ENCODE data around the gene PSMC6.

DNA sequence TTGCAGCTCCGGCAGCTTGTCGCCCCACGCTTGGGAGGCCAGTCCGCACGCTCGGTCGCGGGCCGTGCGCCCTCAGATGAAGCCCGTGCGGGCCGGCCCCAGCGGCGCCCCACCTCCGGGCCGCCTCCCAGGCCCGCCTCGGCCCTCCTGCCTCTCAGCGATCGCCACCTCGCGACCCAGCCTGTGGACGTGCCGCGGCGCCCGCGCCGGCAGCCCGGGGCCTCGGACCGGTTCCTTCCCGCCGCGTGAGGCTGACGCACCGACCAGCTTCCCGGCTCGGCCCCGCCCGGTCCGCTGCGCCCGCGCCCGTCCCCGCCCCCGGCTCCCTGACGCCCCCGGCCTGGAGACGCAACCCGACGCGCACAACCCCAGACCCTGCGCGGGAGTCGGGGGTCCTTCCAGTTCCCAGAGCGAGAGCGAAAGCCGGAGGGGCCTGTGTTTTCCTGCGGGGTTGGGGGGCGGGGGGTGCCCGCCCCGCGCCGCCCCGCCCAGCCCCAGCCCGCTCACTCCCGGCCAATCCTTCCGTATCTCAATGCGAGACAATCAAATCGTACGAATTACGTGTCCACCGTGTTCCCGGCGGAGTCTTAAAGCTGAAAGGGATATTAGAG is 11.4 kb upstream of the PSMC6 start, which contains the start of gene ERO1A:
- no peak for TF ChIP-seq GATA3 (IDR thresholded peaks at IDR 0.05; ENCODE audit: low read depth, low read length)
- TF ChIP-seq GATA2 (IDR thresholded peaks at IDR 0.05; ENCODE audit: low read depth, low read length): no peak

Data from SH-SY5Y (cell line).